GM18499 (cell line): ENCODE measurements around the gene TNFSF4.

Experiments
- ATAC-seq: cut with Tn5 transposase; IDR thresholded peaks from one replicate; pipeline ENCODE4 v1.9.1; 2021; ENCODE audit warnings: moderate number of reproducible peaks; ENCODE audit not compliant: insufficient read depth, unreplicated experiment

Gene TNFSF4

DNA sequence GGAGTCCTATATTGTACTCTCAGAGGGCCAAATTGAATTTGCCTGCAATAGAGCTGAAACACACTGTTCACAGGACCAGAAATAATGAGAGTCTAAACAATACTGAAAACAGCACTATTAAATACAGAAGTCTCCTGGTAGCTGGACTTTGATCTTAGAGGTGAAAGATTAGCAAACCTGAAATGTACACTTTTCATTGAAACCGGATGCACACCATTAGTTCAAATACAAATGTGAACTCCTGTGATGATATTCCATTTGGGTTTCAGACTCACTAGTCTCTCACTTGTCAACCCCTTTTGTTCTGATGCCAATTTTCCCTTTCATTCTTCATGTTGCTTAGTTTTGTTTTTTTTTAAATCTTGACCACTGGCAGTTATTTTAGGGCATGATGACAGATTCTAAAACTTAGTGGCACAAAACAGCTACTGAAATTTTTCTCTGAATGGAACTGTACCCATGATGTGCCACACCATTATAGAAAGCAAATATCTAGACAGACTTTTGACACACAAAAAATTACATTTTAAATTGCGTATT, 5.9 kb upstream of the TNFSF4 start:
- ATAC-seq: no peak

DNA sequence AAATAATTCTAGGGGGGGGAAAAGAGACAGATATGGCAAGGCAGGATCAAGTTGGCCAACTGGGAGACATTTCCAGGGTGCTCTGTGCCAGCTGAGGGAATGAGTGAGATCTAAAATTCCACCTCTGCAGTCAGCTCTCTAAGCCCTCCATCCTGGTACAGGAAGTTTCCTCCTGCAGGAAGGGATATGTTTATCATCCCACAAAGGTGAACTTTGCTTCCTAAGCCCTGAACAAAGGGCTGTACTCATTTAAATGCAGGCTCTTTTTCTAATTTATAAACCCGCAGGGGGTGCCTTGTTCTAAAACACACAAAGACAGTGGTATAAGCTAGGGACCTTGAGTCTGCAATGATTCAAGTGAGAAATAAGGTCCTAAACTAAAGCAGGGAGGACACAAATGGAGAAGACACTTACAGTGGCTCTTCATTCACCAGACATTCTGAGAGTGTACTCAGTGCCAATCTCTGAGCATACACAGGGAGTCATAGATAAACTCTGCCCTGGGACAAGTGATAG, 3.6 kb upstream of the TNFSF4 start:
- ATAC-seq: no peak

DNA sequence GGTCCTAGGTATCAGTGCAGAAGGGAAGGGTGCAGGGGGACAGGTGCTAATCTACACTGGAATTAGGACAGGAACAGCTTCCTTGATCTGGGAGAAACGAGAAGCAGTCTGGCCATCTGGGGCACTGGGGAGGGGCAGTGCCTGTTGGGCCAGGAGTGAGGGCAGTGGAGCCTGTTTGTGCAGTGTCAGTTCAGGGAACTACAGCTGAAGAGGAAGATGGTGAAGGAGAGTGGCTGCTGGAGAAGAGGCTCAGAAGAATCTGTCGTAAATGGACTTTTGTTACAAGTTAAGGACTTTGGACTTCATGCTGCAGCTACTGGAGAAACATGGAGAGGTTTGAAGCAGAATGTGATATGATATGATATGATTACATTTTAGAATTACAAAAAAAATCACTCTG, 3.2 kb upstream of the TNFSF4 start:
- ATAC-seq: no peak

DNA sequence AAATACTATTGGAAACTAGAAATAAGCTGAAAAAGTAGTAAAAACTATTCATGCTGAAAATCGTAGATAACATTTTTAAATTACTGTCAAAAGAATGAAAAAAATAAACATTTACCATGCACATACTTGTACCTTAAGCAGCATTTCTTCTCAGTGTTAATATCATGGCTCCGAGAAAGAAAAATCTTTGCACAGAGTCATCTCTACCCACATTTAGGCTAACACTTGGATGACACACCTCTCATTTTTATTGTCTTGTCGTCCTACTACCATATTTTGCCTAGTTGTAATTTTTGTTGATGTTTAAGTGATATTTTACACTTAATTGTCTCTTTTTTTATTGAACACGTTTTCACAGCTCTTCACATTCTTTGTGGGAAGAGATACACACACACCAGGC, 1.7 kb upstream of the TNFSF4 start:
- ATAC-seq: no peak

DNA sequence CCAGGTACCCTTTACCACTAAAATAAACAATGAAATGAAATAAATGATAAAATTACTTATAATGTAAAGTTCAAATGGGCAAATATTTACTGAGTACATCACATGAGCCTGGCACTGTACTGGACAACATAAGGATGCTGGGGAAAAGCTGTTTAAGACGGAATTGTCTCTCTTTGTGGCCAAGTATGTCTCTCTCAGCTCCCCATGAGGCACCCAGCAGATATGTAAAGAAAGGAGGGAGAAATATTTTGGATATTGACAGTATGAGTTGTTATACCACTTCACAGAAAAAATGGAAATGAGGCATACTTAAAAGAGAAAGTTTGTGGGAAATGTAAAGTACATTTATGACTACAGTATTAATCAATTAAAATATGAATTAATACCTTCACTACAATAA, 1.0 kb upstream of the TNFSF4 start:
- ATAC-seq: no peak

DNA sequence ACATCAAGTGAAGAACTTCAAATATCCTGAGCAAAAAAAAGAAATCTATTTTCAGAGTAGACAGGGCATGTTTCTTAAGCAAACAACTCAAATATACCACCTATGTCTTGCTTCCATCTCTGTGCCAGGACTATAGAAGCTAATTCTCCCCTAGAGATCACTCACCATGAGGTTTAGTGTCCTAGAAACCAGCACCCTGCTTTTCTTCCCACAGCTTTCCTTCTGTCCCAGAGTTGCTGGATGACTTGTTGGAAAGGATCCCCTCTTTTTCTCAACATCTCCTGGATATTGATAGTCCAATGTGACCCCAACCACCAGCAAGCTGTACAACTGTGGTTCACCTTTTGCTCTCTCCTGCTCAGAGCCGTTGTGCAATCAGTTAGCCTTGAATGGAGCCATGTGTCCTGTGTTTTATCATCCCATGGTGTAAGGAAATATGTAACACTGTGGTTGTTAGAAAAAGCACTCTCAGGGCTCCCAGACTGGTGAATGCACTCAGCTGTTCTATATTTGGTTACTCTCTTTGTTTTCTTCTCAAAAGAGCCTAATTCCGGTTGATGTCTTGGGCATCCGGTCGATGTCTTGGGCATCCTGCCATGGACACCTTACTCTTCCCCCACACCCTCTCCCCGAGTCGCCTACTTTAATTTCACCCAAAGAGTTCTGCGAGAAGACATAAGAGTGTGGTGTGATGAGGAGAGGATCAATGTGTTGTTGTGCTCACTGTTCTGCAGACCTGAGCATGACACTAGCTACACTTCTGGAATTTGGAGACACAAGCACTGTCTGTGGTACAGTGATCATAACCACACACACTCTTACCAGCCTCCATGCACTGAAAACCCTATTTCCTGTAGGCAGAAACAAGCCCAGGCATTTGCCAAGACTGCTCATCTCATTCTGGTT, 1.7 kb downstream of the TNFSF4 start:
- no peak for ATAC-seq

DNA sequence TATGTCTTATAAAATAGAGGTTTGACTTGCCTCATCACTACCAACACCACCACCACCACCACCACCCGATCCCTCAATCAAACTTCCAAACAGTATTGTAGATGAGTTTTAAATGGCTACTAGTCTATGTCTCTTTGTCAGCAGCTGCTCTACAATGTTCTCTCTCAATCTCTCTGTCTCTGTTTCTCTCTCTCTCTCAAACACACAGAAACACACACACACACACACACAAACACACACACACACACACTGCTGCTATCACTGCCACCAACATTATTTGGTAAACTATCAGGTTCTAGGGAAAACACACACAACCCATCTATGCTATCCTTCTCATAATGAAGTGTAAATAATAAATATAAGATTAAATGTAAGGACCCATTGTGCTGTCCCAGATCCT, 2.4 kb downstream of the TNFSF4 start:
- ATAC-seq: no peak

DNA sequence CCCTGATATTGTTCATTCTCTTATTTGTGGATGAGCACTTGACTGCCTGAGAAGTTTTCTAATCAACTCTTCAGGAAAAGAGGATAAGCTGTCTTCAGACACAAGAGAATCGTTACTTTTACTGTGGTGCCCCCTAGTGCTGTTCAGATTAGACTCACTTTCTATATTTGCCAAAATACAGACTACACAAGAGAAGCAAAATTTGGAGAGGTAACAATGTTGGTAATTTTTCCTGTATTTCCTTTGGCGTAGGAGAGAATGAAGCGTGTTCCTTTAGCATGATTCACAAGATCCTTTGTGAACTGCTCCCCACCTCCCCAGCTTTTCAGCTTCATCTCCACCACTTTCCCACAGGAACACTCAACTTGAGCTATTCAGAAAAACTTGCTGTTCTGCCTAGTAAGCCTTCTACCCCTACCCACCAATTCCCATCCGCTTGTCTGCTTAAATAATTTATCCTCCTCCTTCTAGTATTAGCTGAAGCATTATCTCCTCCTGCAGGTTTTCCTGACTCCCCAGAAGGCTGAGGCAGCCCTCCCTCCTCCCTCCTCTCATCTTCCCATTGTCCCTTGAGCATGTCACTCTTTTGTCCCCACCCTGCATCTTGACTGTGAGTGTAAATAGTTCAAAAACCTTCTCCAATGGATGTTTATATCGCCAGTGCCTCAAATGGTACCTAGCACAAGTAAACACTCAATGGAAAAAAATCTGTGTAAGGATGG, 4.5 kb downstream of the TNFSF4 start:
- no peak for ATAC-seq

DNA sequence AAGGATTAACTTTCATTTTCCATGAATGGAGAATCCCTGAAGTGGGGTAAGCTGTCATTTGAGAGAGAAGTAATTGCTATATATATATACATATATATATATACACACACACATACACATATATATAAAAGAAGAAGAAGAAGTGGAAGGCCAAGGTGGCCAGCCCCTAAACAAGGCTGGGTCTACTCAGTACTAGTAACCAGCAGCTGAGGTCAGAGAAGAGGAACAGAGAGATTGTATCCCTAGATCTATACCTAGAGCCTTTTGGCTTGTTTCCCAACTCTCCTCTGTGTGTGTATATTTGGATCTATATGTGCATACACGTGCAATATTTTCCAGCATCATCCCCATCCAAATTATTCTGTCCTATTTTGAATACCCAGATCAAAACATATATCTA, 5.2 kb downstream of the TNFSF4 start:
- no peak for ATAC-seq

DNA sequence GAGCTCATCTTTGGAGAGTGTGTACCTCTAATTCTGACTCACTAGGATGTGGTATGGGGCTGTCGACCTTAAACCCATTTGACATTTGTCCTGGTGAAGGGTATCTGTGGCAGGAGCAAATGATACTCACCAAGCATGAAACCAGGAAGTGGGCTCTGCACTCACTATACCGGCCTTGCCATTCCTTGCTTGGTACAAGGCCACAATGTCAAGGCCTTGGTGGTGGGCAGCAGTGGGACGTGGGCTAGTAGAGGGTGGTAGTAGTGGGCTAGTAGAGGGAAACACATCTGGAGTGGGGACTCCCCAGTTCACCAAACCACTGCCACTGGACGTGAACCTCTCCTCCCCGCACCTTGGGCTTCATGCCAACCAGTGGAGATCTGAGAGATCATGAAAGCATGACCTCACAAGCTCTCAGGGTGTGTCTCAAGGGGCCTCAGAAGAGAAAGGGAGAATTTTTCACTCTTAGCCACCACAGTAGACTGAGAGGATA, 11.5 kb downstream of the TNFSF4 start:
- peak; percentile 49 for ATAC-seq

DNA sequence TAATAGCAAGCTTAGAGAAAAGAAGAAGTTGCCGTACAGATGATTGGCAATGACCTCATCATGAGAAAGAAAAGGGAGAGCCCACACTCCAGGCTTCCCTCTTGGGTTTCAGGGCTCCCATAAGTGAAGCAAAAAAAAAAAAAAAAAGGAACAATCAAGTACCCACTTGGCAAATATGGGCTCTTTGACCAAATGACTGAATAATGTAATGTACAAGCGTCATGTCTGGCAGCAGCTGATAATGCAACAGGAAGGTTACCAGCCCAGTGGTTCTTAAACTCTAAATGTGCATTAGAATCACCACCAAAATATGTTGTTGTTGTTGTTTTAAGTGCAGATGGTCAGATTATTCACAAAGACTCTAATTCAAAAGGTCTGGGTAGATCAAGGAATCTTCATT, 13.5 kb downstream of the TNFSF4 start:
- no peak for ATAC-seq

DNA sequence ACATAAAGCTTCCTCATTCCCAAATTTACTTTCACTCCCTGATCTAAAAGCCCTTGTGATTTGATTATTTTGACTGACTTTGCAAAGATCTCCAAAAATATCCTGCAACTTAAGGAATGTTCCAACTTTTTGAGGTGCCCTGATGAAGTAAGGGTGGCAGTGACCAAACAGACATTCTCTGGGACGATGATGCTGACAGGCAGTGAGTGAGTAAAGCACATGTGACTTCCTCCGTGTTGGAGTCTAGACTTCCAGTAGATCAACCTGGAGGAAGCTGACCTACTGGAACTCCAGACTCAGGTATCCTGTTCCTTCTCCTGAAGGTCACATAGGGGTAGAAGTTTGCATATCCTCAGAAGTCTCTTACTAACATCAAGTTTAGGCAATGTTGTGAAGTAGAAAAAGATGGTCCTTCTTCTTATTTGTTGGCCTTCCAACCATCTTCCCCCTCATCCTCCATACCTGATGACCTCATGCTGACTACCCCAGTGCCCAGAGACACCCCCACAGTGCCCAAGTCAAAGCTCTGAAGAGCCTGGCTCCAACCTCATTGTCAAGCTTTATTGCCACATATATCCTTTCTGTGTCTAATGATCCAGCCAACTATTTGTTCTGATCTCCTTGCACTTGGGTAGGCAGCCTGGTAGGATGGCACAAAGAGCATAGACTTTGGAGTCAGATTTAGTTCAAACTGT, 16.0 kb downstream of the TNFSF4 start:
- ATAC-seq: no peak

DNA sequence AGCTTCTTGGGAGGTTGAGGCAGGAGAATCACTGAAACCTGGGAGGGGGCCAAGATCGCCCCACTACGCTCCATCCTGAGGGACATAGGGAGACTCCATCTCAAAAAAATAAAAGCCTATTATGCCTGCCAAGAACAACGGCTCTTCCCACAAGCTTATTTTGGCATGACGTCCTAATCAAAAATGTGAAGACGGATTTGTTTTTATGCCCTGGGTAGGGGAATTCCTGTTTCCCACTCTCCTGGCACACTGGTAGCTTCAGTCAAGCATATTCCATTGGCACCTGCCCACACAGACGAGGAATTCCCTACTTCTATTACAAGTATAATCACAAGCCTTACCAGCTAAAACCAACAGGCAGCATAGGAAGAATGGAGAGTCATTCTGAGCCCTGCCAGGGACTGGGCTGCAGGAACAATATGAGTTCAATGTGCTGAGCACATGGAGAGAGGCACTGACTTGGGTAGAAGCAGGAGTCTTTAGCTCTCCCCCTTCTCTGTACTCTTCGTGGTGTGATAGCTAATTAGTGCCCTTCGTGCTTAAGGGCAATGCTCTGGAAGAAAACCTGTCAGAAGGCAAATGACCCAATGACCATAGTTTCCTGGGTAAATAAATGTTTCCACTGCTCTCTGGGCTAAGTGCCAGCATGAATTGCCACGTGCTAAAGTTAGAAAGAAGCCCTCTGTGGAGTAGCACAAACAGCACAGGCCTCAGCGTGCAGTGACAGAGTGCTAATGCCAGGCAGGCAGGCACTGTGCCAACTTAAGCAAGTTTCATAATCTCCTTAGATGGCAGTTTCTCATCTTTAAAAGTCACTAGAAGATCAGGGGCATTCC, 16.8 kb downstream of the TNFSF4 start:
- no peak for ATAC-seq

DNA sequence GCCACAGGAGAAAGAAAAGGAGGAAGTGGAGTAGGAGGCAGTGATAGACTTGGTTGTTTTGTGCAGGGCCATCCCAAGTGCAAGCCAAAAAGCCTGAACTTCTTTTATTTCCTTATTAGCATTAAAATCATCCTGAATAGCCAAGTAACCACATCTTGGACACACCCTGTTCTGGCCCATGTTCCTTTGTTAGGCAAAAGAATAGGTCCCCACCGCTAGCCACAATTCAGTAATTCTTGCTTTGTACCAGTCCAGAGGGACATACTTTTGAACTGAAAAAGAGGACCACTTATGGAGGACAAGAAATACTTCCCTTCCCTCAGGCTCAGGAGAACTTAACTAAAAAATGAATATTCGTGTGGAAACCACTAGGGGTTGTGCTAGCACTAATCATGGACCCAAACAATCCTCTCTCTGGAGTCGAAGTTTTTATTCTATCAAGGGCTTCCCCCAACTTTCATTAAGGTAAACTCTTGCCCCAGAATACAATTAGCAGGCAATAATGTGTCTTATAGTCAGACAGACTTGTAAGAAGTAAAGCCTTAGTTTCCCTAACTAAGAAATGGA, 19.4 kb downstream of the TNFSF4 start:
- no peak for ATAC-seq

DNA sequence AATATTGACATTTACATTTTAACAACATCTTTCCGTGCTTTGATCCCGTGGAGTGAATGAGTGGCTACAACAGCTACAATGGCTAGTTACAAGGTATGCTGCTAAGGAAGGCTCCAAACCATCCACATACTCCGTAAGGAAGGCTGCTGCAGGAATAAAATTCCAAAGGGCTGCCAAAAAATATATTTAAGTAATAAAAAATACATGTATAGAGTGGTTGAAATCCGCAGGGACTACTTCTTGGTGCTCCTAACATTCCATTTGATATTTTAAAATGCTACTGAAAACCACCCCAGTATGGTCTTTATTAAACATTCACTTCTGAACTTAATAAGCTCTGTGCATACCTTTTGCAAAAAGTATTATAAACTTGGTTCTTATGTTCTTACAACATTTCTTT, 25.3 kb downstream of the TNFSF4 start:
- no peak for ATAC-seq

DNA sequence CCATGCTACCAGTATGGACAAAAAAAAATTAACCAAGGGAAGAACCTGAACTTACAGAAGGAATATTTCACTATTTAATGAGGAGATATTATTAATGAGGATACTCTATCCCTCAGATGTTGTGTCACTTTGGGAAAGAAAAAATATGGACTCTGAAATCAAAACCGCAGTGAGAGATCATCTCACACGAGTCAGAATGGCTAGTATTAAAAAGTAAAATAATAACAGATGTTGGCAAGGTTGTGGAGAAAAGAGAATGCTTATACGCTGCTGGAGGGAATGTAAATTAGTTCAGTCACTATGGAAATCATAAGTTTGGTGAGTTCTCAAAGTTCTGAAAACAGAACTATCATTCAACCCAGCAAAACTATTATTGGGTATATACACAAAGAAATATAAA, 30.9 kb downstream of the TNFSF4 start:
- ATAC-seq: no peak

DNA sequence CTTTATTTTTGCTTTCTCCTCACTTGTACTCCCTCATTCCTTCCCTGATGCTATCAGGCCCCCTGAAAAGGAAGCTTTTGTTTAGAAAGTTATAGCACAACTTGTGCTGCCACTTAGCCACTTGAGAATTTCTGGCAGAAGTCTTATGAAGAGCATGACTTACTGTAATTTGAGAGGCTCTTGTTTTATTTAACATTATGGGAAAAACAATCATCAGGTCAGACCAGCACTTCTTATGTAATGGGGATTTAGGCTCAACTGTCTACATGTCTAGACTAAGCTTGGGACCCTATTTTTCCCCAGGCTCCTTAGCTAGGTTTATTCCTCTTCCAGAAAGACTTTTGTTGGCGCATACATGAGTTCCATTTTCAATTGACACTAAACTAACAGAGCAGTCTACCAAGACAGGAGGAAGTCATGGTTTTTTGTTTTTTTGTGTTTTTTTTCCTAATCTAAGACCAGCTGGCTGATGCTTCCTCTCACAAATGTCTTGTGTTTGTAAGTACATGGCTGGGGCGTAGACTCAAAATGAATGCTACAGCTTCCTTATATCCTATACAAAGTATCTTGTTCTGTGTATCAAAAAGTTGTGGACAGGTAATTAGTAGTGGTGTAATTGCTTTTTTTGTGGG, 31.5 kb downstream of the TNFSF4 start:
- no peak for ATAC-seq

DNA sequence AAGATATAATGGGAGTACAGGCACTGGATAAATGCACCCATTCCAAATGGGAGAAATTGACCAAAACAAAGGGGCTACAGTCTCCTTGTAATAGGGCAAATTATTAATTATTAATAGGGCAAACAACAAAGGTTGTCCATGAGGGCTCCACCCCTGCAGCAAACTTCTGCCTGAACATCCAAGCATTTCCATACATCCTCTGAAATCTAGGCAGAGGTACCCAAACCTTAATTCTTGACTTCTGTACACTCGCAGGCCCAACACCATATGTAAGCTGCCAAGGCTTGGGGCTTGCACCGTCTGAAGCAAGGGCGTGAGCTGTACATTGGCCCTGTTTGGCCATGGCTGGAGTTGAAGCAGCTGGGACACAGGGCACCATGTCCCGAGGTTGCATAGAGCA, 33.7 kb downstream of the TNFSF4 start:
- no peak for ATAC-seq

DNA sequence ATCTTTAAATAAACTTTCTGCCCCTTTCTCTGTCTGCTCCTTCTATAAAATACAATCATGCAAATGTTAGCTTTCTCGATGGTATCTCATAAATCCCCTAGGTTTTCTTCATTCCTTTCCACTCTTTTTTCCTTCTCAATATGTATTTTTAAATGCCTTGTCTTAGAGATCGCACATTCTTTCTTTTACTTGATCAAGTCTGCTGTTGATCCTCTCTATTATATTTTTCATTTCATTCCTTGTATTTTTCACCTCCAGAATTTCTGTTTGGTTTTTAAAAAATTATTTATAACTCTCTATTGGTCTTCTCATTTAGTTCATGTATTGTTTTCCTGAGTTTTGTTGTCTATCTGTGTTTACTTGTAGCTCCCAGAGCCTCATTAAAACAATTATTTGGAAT, 36.0 kb downstream of the TNFSF4 start:
- no peak for ATAC-seq
